H1 (cell line): ENCODE results near the gene VIT. TPM values are rescaled to one million over a fixed set of nuclear protein-coding genes. Genes with fewer than 3 reads are reported as not detected.

Experiments
- CTCF ChIA-PET: fragments of 300-600 bp; sonication (Branson Sonifier 250); formaldehyde crosslinking; loops from one replicate; lab custom pipeline; 2021; ENCODE audit not compliant: partially characterized antibody; lab: Charles Lee
- POLR2A ChIA-PET: fragments of 300-600 bp; sonication (Branson Sonifier 250); formaldehyde crosslinking; loops from one replicate; lab custom pipeline; 2021; ENCODE audit warnings: inconsistent platforms; ENCODE audit not compliant: partially characterized antibody; lab: Charles Lee
- DNase-seq, 2 experiments: peaks; one replicate each; pipeline versions ENCODE4 v3.0.0 to v3.0.0-alpha.2; 2010 to 2022; ENCODE audit warnings: low spot score in 2 of 2, low read depth in 1 of 2, mixed read lengths in 1 of 2
- FAIRE-seq: peaks from 2 replicates; lab custom pipeline; 2011; peaks lifted over from hg19 to GRCh38; lab: Jason Lieb, UNC
- H2AFZ ChIP-seq: 2 replicates; pipeline ENCODE4 v1.8.1; 2012; ENCODE audit warnings: low read length, inconsistent platforms
- H2AK5ac ChIP-seq: 2 replicates; pipeline ENCODE4 v1.6.1; 2013; ENCODE audit warnings: low read depth, low read length
- H2BK120ac ChIP-seq: replicated peaks from 2 replicates; pipeline ENCODE3; 2013; ENCODE audit warnings: low read depth, low read length, inconsistent platforms
- H2BK12ac ChIP-seq: 2 replicates; pipeline ENCODE4 v1.6.1; 2013; ENCODE audit warnings: low read depth, low read length
- H2BK15ac ChIP-seq: 2 replicates; pipeline ENCODE4 v1.6.1; 2013; ENCODE audit warnings: low read length
- H2BK20ac ChIP-seq: 2 replicates; pipeline ENCODE4 v1.6.1; 2013; ENCODE audit warnings: low read length
- H2BK5ac ChIP-seq: 2 replicates; pipeline ENCODE4 v1.6.1; 2013; ENCODE audit warnings: low read depth, low read length
- H3K14ac ChIP-seq: 2 replicates; pipeline ENCODE4 v1.6.1; 2013; ENCODE audit warnings: inconsistent platforms; ENCODE audit not compliant: insufficient read length
- H3K18ac ChIP-seq: 2 replicates; pipeline ENCODE4 v1.6.1; 2013; ENCODE audit warnings: low read length; ENCODE audit errors: extremely low read depth
- H3K23ac ChIP-seq: 2 replicates; pipeline ENCODE4 v1.6.1; 2013; ENCODE audit warnings: inconsistent platforms; ENCODE audit not compliant: insufficient read length
- H3K23me2 ChIP-seq: 2 replicates; pipeline ENCODE4 v1.6.1; 2013; ENCODE audit warnings: low read depth, low read length
- H3K27ac ChIP-seq: 2 replicates; pipeline ENCODE4 v1.6.1; 2011; ENCODE audit warnings: low read depth, low read length, inconsistent platforms
- H3K27me3 ChIP-seq, 4 experiments: replicated peaks in 1 of 4; 1 replicate in 1 of 4; 2 replicates in 3 of 4; pipeline versions ENCODE4 v1.6.1 to v1.8.1; 2011 to 2013; ENCODE audit warnings: low read length in 3 of 4, mild to moderate bottlenecking in 3 of 4, inconsistent platforms in 2 of 4, mixed read lengths in 2 of 4, moderate library complexity in 1 of 4; ENCODE audit not compliant: control insufficient read depth in 3 of 4, insufficient read depth in 3 of 4; ENCODE audit errors: extremely low read depth in 1 of 4
- H3K36me3 ChIP-seq, 4 experiments: 2 replicates each; pipeline versions ENCODE4 v1.6.1 to v1.8.1; 2011 to 2013; ENCODE audit warnings: mild to moderate bottlenecking in 4 of 4, low read length in 3 of 4, moderate library complexity in 2 of 4, control low read depth in 1 of 4, inconsistent platforms in 1 of 4; ENCODE audit not compliant: insufficient read depth in 4 of 4, control insufficient read depth in 2 of 4
- H3K4ac ChIP-seq: replicated peaks from 2 replicates; pipeline ENCODE3; 2013; ENCODE audit warnings: low read length, low read depth, mixed read lengths, inconsistent platforms; ENCODE audit not compliant: insufficient read length
- H3K4me1 ChIP-seq, 4 experiments: replicated peaks in 1 of 4; 1 replicate in 1 of 4; 2 replicates in 3 of 4; pipeline versions ENCODE4 v1.6.1 to v1.8.1; 2011 to 2013; ENCODE audit warnings: low read length in 3 of 4, inconsistent platforms in 2 of 4, mixed read lengths in 1 of 4; ENCODE audit not compliant: insufficient read depth in 4 of 4, control insufficient read depth in 3 of 4
- H3K4me2 ChIP-seq, 2 experiments: 2 replicates each; pipeline versions ENCODE4 v1.6.1 to v1.8.1; 2011 to 2013; ENCODE audit warnings: low read depth in 2 of 2, low read length in 2 of 2, control low read depth in 1 of 2, inconsistent platforms in 1 of 2, mild to moderate bottlenecking in 1 of 2; ENCODE audit not compliant: insufficient read depth in 1 of 2
- H3K4me3 ChIP-seq, 4 experiments: fragments of 200-600, 300-600 bp in 1 of 4; sonication (generic), shearing (Covaris generic), sonication (Bioruptor Twin) in 1 of 4; 2 replicates each; pipeline versions ENCODE4 v1.5.1 to v1.8.1; 2011 to 2016; ENCODE audit warnings: low read length in 4 of 4, low read depth in 3 of 4, control low read depth in 2 of 4, inconsistent platforms in 2 of 4, mild to moderate bottlenecking in 2 of 4, mixed read lengths in 1 of 4, moderate library complexity in 1 of 4; ENCODE audit not compliant: insufficient read depth in 2 of 4; ENCODE audit errors: extremely low read depth in 1 of 4
- H3K56ac ChIP-seq: replicated peaks from 2 replicates; pipeline ENCODE3; 2013; ENCODE audit warnings: low read depth, mild to moderate bottlenecking, mixed read lengths, low read length, inconsistent platforms; ENCODE audit not compliant: insufficient read length
- H3K79me1 ChIP-seq: 2 replicates; pipeline ENCODE4 v1.6.1; 2013; ENCODE audit warnings: low read depth, low read length, control low read depth
- H3K79me2 ChIP-seq, 2 experiments: 2 replicates each; pipeline versions ENCODE4 v1.6.1 to v1.8.1; 2012 to 2013; ENCODE audit warnings: low read length in 2 of 2, mild to moderate bottlenecking in 2 of 2, inconsistent platforms in 1 of 2; ENCODE audit not compliant: insufficient read depth in 2 of 2, control insufficient read depth in 1 of 2
- H3K9ac ChIP-seq, 4 experiments: replicated peaks in 1 of 4; 1 replicate in 1 of 4; 2 replicates in 3 of 4; pipeline versions ENCODE4 v1.6.1 to v1.8.1; 2011 to 2013; ENCODE audit warnings: low read depth in 3 of 4, low read length in 3 of 4, control low read depth in 2 of 4, mild to moderate bottlenecking in 2 of 4, moderate library complexity in 2 of 4, inconsistent platforms in 1 of 4; ENCODE audit errors: extremely low read depth in 1 of 4
- H3K9me3 ChIP-seq, 2 experiments: 2 replicates each; pipeline versions ENCODE4 v1.6.1 to v1.8.1; 2012 to 2013; ENCODE audit warnings: mild to moderate bottlenecking in 2 of 2, moderate library complexity in 2 of 2, control low read depth in 1 of 2, inconsistent platforms in 1 of 2, low read depth in 1 of 2, low read length in 1 of 2, mixed read lengths in 1 of 2; ENCODE audit not compliant: insufficient read depth in 2 of 2
- H4K20me1 ChIP-seq, 2 experiments: replicated peaks in 1 of 2; 2 replicates each; pipeline versions ENCODE3 to v1.8.1; 2011 to 2013; ENCODE audit warnings: inconsistent platforms in 2 of 2, low read length in 2 of 2, mild to moderate bottlenecking in 1 of 2; ENCODE audit not compliant: insufficient read depth in 2 of 2, control insufficient read depth in 1 of 2
- H4K5ac ChIP-seq: 2 replicates; pipeline ENCODE4 v1.6.1; 2013; ENCODE audit warnings: low read length, low read depth, mixed read lengths, inconsistent platforms; ENCODE audit not compliant: insufficient read length
- H4K8ac ChIP-seq: 2 replicates; pipeline ENCODE4 v1.8.0; 2013; ENCODE audit warnings: mild to moderate bottlenecking, moderate library complexity, low read length, inconsistent platforms; ENCODE audit not compliant: insufficient read depth; ENCODE audit errors: extremely low read depth
- H4K91ac ChIP-seq: replicated peaks from 2 replicates; pipeline ENCODE3; 2013; ENCODE audit warnings: low read length, mixed read lengths, inconsistent platforms; ENCODE audit not compliant: insufficient read length
- BACH1 ChIP-seq: IDR thresholded peaks from 2 replicates; pipeline ENCODE4 v1.6.1; 2012; ENCODE audit warnings: low read length, improper control_type of control experiment
- BRCA1 ChIP-seq: IDR thresholded peaks from 2 replicates; pipeline ENCODE4 v1.6.1; 2012; ENCODE audit warnings: low read depth, low read length, improper control_type of control experiment
- GTF2F1 ChIP-seq: IDR thresholded peaks from 2 replicates; pipeline ENCODE4 v1.6.1; 2012; ENCODE audit warnings: low read depth, low read length, improper control_type of control experiment, borderline replicate concordance
- HDAC6 ChIP-seq: IDR thresholded peaks from one replicate; pipeline ENCODE4 v1.7.1; 2012; ENCODE audit warnings: low read depth, mild to moderate bottlenecking, inconsistent platforms, low read length, moderate library complexity
- KDM4A ChIP-seq: IDR thresholded peaks from one replicate; pipeline ENCODE4 v1.7.1; 2012; ENCODE audit warnings: low read depth, mild to moderate bottlenecking, moderate library complexity, low read length, inconsistent platforms; ENCODE audit not compliant: severe bottlenecking
- RNF2 ChIP-seq: fragments of 200-900, 300-1000 bp; sonication (generic); IDR thresholded peaks from 2 replicates; pipeline ENCODE4 v1.7.1; 2016; ENCODE audit warnings: borderline replicate concordance, low read depth, mild to moderate bottlenecking, antibody characterized with exemption, low read length; ENCODE audit not compliant: poor library complexity, severe bottlenecking; ENCODE audit errors: missing control alignments
- SP4 ChIP-seq: IDR thresholded peaks from 2 replicates; pipeline ENCODE4 v1.6.1; 2012; ENCODE audit warnings: low read length, inconsistent platforms
- TAF1 ChIP-seq: IDR thresholded peaks from 2 replicates; pipeline ENCODE4 v1.6.1; 2011; ENCODE audit warnings: mild to moderate bottlenecking, low read depth, low read length
- WGBS, 2 experiments: shearing (Covaris generic) in 1 of 2; methylation state at CpG; one replicate each; pipeline versions ENCODE4 v1.1.6 to v1.1.7; 2013 to 2015; ENCODE audit warnings: low lambda C conversion rate in 2 of 2, mixed read lengths in 2 of 2, inconsistent platforms in 1 of 2, low coverage in 1 of 2, missing lambda C conversion rate in 1 of 2; ENCODE audit not compliant: insufficient replicate concordance in 2 of 2, insufficient coverage in 1 of 2, insufficient read length in 1 of 2; ENCODE audit errors: extremely low coverage in 1 of 2, missing lambda C conversion rate in 1 of 2; 5-methylcytosine and 5-hydroxymethylcytosine counted together
- polyA plus RNA-seq, 7 experiments: library from polyadenylated mRNA; depleted of rRNA in 3 of 7; stranded (reverse) in 5 of 7; unstranded in 2 of 7; fragments of >200 nt in 5 of 7; fragments of 200-250 nt in 2 of 7; gene quantifications; 1 replicate in 5 of 7; 2 replicates in 1 of 7; 4 replicates in 1 of 7; pipeline versions ENCODE4 v1.2.1 to v1.2.3, GENCODE V29; 2011 to 2013; ENCODE audit warnings: missing spikeins in 2 of 7, mixed read lengths in 2 of 7
- total RNA-seq: library from RNA; stranded (reverse); fragmentation: NEBNext Ultra II Directional; extraction: Animal tissue kit (Norgen Biotek cat#: 25700); gene quantifications from 2 replicates; pipeline ENCODE4 v1.2.1, GENCODE V29; 2021
- TF ChIP-seq, protein P1 (sequence below), 3 experiments: IDR thresholded peaks; 1 replicate in 2 of 3; 2 replicates in 1 of 3; pipeline versions ENCODE4 v1.5.1 to v1.6.1; 2011; ENCODE audit warnings: low read length in 3 of 3, mild to moderate bottlenecking in 3 of 3, inconsistent platforms in 2 of 3, low read depth in 1 of 3, moderate library complexity in 1 of 3; ENCODE audit not compliant: insufficient read depth in 1 of 3; ENCODE audit errors: control extremely low read depth in 1 of 3

The VIT gene
- total and polyA plus RNA-seq, 2 of the 8 experiments (the other 6 are each of a cell fraction or from before 2014, with no cell fraction given): 0.03 TPM; not detected in 1

GRCh38 chr2:36693825-36694224 is 2.7 kb upstream of the VIT start:
- Histone ChIP-seq H2AK5ac (no peak overlapping the region), H2AFZ (no peak overlapping the region), H3K4me1 (no peaks in the 10 kb centered on the region), H4K91ac (no peak overlapping the region), H4K20me1 (no peaks in the 10 kb centered on the region), H3K9me3 (no peaks in the 10 kb centered on the region), H3K9ac (no peak overlapping the region), H2BK15ac (no peak overlapping the region), H2BK20ac (no peak overlapping the region), H2BK5ac (no peak overlapping the region), H3K79me2 (no peaks in the 10 kb centered on the region), H2BK120ac (no peak overlapping the region), H3K4me2 (no peak overlapping the region), H3K27ac (no peak overlapping the region), H3K23ac (no peak overlapping the region), H3K36me3 (no peaks in the 10 kb centered on the region), H2BK12ac (no peak overlapping the region), H4K5ac (no peak overlapping the region), H3K23me2 (no peaks in the 10 kb centered on the region; the same call in 1 of the 2 replicates), H3K14ac (no peak overlapping the region), H3K18ac (no peak overlapping the region), H3K56ac (no peak overlapping the region), H3K79me1 (no peaks in the 10 kb centered on the region), H3K27me3 (no peaks in the 10 kb centered on the region), H3K4me3 (no peak overlapping the region), H3K4ac (no peak overlapping the region), H4K8ac (no peak overlapping the region)
- TF ChIP-seq TAF1 (no peak), RNF2 (no peak), SP4 (no peak), HDAC6 (no peak), KDM4A (no peak), BRCA1 (no peak), GTF2F1 (no peak), BACH1 (no peak)
- TF ChIP-seq, protein P1, sequence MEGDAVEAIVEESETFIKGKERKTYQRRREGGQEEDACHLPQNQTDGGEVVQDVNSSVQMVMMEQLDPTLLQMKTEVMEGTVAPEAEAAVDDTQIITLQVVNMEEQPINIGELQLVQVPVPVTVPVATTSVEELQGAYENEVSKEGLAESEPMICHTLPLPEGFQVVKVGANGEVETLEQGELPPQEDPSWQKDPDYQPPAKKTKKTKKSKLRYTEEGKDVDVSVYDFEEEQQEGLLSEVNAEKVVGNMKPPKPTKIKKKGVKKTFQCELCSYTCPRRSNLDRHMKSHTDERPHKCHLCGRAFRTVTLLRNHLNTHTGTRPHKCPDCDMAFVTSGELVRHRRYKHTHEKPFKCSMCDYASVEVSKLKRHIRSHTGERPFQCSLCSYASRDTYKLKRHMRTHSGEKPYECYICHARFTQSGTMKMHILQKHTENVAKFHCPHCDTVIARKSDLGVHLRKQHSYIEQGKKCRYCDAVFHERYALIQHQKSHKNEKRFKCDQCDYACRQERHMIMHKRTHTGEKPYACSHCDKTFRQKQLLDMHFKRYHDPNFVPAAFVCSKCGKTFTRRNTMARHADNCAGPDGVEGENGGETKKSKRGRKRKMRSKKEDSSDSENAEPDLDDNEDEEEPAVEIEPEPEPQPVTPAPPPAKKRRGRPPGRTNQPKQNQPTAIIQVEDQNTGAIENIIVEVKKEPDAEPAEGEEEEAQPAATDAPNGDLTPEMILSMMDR (IDR thresholded peaks at IDR 0.05; ENCODE audit: control extremely low read depth in 1 of 3, insufficient read depth in 1 of 3, low read depth in 1 of 3, low read length in 3 of 3): no peak
- ChIA-PET POLR2A (no interaction called here), CTCF (interaction anchor here (1.0 to 10.4 kb wide), 4 partner anchors 9 to 82 kb away, joined by 3 to 84 read pairs (median 3); no protein-coding TSS in a partner anchor)
- DNase-seq (no peak), FAIRE-seq (no peak)
- 94% methylated on average over 7 of the region's 7 CpGs; no CpG with 5 or more reads in 1 of the 2 experiments for WGBS, 2 experiments
